ENCODE results near the gene SOWAHB. TPM values are rescaled to one million over a fixed set of nuclear protein-coding genes. Genes with fewer than 3 reads are reported as not detected.

The SOWAHB gene
- total RNA-seq, 2 donors from 2014 or later = 4.2 to 5.6 TPM

GRCh38 chr4:76896048-76896447, 1.9 kb downstream of the SOWAHB start:
- TF ChIP-seq POLR2A (IDR thresholded peaks at IDR 0.05) = no peak
- TF ChIP-seq, protein P1, sequence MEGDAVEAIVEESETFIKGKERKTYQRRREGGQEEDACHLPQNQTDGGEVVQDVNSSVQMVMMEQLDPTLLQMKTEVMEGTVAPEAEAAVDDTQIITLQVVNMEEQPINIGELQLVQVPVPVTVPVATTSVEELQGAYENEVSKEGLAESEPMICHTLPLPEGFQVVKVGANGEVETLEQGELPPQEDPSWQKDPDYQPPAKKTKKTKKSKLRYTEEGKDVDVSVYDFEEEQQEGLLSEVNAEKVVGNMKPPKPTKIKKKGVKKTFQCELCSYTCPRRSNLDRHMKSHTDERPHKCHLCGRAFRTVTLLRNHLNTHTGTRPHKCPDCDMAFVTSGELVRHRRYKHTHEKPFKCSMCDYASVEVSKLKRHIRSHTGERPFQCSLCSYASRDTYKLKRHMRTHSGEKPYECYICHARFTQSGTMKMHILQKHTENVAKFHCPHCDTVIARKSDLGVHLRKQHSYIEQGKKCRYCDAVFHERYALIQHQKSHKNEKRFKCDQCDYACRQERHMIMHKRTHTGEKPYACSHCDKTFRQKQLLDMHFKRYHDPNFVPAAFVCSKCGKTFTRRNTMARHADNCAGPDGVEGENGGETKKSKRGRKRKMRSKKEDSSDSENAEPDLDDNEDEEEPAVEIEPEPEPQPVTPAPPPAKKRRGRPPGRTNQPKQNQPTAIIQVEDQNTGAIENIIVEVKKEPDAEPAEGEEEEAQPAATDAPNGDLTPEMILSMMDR (IDR thresholded peaks at IDR 0.05) = no peak

GRCh38 chr4:76895619-76896018, 2.3 kb downstream of the SOWAHB start:
- no peak overlapping the region for H3K4me3 ChIP-seq
- no peak overlapping the region for H3K27ac ChIP-seq
- H3K36me3 ChIP-seq (replicated peaks in 1 of 2; ENCODE audit: insufficient read depth in 1 of 2, low read depth in 2 of 2) = no peaks in the 10 kb centered on the region
- intact Hi-C loops (cut with DNase I) = no loop called here
- DNase-seq (no peak), ATAC-seq (no peak)
- H3K4me1 ChIP-seq = peaks cover 38% of the 10 kb centered on the region
- TF ChIP-seq POLR2A (IDR thresholded peaks at IDR 0.05) = no peak
- TF ChIP-seq, protein P1 (IDR thresholded peaks at IDR 0.05) = no peak
- WGBS, 2 donors = 80 to 92% methylated on average over 6 of the region's 6 CpGs
- H3K9me3 ChIP-seq = no peaks in the 10 kb centered on the region
- no peaks in the 10 kb centered on the region for H3K27me3 ChIP-seq

More at GRCh38 chr4:76896048-76896447, 1.9 kb downstream of the SOWAHB start:
- Histone ChIP-seq H3K36me3 (replicated peaks in 1 of 2; ENCODE audit: insufficient read depth in 1 of 2, low read depth in 2 of 2) (no peaks in the 10 kb centered on the region), H3K4me3 (no peak overlapping the region), H3K9me3 (no peaks in the 10 kb centered on the region), H3K27me3 (no peaks in the 10 kb centered on the region), H3K4me1 (peaks cover 38% of the 10 kb centered on the region), H3K27ac (no peak overlapping the region)
- intact Hi-C loops (cut with DNase I) = no loop called here
- no peak for ATAC-seq
- DNase-seq = no peak
- 94 to 96% methylated on average over 7 to 8 of the region's 8 CpGs for WGBS, 2 donors

- ATAC-seq = no peak
- H3K27me3 ChIP-seq = no peaks in the 10 kb centered on the region
- no peak overlapping the region for H3K4me3 ChIP-seq
- 78 to 88% methylated on average over 6 of the region's 6 CpGs for WGBS, 2 donors
- DNase-seq = no peak
- intact Hi-C loops (cut with DNase I) = no loop called here
- H3K27ac ChIP-seq = no peak overlapping the region
- H3K4me1 ChIP-seq = peaks cover 37% of the 10 kb centered on the region
- TF ChIP-seq, protein P1 (IDR thresholded peaks at IDR 0.05) = no peak
- no peak for TF ChIP-seq POLR2A (IDR thresholded peaks at IDR 0.05)
- no peaks in the 10 kb centered on the region for H3K9me3 ChIP-seq
- H3K36me3 ChIP-seq (replicated peaks in 1 of 2; ENCODE audit: insufficient read depth in 1 of 2, low read depth in 2 of 2) = no peaks in the 10 kb centered on the region
Observed at GRCh38 chr4:76894537-76895255, 3.2 kb downstream of the SOWAHB start.

GRCh38 chr4:76892601-76893000, 5.3 kb downstream of the SOWAHB start:
- ATAC-seq = peak; percentile 19
- intact Hi-C loops (cut with DNase I) = no loop called here
- H3K27me3 ChIP-seq = no peaks in the 10 kb centered on the region
- peak in 2 of 4 donors; percentile 60 to 61 for DNase-seq
- no peak overlapping the region for H3K4me3 ChIP-seq
- TF ChIP-seq, protein P1 (IDR thresholded peaks at IDR 0.05) = no peak
- no peak for TF ChIP-seq POLR2A (IDR thresholded peaks at IDR 0.05)
- no peak overlapping the region for H3K27ac ChIP-seq
- WGBS, 2 donors = 45% methylated on average over 3 of the region's 3 CpGs
- H3K36me3 ChIP-seq (replicated peaks in 1 of 2; ENCODE audit: insufficient read depth in 1 of 2, low read depth in 2 of 2) = no peaks in the 10 kb centered on the region
- peaks cover 27% of the 10 kb centered on the region for H3K4me1 ChIP-seq
- no peaks in the 10 kb centered on the region for H3K9me3 ChIP-seq

DNA sequence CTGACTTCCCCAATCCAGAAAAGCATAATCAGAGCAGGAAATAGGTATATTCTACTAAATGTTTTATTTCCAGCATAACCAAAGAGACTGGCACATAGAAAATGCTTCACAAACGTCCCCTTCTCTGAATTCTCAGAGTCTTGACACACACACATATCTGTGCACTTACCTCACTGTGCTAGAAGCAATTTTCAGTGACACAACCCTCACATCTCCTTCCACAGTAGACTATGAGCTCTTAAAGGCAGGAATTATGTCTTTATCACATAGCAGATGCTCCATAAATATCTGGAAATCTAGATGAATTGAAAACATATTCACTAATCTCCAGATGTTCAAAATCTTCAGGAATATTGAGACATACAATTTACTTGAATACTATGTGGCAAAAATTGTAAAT, 5.9 kb downstream of the SOWAHB start:
- ATAC-seq (no peak), DNase-seq (no peak)
- no peaks in the 10 kb centered on the region for H3K27me3 ChIP-seq
- no peaks in the 10 kb centered on the region for H3K9me3 ChIP-seq
- no peaks in the 10 kb centered on the region for H3K36me3 ChIP-seq (replicated peaks in 1 of 2; ENCODE audit: insufficient read depth in 1 of 2, low read depth in 2 of 2)
- no peak overlapping the region for H3K4me3 ChIP-seq
- intact Hi-C loops (cut with DNase I) = no loop called here
- WGBS, 2 donors = 48 to 65% methylated on average over 1 of the region's 1 CpG
- H3K27ac ChIP-seq = no peak overlapping the region
- H3K4me1 ChIP-seq = peaks cover 27% of the 10 kb centered on the region
- TF ChIP-seq, protein P1 (IDR thresholded peaks at IDR 0.05) = no peak
- TF ChIP-seq POLR2A (IDR thresholded peaks at IDR 0.05) = no peak

Data from body of pancreas (tissue), 4 donors.